ENCODE measurements around the gene STK32C. TPM values are rescaled to one million over a fixed set of nuclear protein-coding genes. Genes with fewer than 3 reads are reported as not detected.

The STK32C gene
- polyA plus RNA-seq, 1 donor from 2014 or later, result 23.2 TPM

DNA sequence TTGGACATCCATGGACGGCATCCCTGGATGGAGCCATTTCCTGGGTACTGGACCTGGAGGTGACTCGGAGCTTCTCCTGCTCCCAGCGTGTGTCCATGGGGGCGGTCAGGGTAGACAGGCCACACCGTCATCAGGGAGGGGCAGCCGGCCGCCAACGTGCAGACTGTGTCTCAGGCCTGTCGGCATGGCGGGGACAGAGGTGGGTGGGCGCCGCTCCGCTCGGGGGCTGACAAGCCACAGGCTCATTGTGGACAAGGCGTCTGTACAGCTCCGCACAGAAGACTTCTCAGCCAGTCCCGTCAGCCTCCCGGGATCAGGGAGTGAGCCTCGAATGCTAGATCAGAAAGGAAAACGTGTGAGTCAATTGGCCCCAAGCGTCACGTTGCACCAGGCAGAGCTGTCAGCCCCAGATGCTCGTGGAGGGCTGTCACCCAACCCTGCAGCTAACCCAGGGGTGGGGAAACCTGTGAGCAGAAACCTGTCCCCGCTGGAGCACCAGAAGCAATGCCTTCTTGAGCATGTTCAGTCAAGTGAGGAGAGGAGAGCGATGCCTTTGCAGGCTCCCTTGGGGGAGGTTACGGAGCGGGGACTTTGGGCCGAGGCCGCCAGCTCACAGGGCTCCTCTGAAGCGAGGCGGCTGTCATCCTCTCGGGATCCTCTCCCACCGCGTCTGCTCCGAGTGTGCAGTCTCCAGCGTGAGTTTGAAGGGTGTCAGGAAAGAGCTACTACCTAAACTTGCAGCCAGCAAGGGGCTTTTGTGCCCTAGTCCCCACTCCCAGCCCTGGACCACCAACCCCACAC lies 137.0 kb downstream of the STK32C start:
- Histone ChIP-seq H4K20me1 (ENCODE audit: insufficient read depth) (no peaks in the 10 kb centered on the region), H3K27me3 (ENCODE audit: insufficient read depth, low read depth, low read length) (no peaks in the 10 kb centered on the region), H2AFZ (ENCODE audit: low read depth, low read length) (no peak overlapping the region), H3K4me2 (ENCODE audit: low read length) (no peak overlapping the region), H3K79me2 (replicated peaks; ENCODE audit: insufficient read depth, low read length) (no peaks in the 10 kb centered on the region), H3K9me3 (ENCODE audit: low read length) (no peaks in the 10 kb centered on the region), H3K27ac (ENCODE audit: low read length) (no peak overlapping the region), H3K36me3 (ENCODE audit: insufficient read depth, low read length) (no peaks in the 10 kb centered on the region), H3K4me3 (ENCODE audit: low read length) (no peak overlapping the region), H3K9me2 (ENCODE audit: insufficient read depth, low read length) (no peaks in the 10 kb centered on the region), H3F3A (ENCODE audit: insufficient read depth, low read length, poor library complexity, severe bottlenecking) (no peaks in the 10 kb centered on the region), H3K9ac (ENCODE audit: low read length) (no peak overlapping the region)
- TF ChIP-seq EP300 (conservative IDR thresholded peaks at IDR 0.05; ENCODE audit: poor library complexity, severe bottlenecking), result no peak
- TF ChIP-seq, protein P1, sequence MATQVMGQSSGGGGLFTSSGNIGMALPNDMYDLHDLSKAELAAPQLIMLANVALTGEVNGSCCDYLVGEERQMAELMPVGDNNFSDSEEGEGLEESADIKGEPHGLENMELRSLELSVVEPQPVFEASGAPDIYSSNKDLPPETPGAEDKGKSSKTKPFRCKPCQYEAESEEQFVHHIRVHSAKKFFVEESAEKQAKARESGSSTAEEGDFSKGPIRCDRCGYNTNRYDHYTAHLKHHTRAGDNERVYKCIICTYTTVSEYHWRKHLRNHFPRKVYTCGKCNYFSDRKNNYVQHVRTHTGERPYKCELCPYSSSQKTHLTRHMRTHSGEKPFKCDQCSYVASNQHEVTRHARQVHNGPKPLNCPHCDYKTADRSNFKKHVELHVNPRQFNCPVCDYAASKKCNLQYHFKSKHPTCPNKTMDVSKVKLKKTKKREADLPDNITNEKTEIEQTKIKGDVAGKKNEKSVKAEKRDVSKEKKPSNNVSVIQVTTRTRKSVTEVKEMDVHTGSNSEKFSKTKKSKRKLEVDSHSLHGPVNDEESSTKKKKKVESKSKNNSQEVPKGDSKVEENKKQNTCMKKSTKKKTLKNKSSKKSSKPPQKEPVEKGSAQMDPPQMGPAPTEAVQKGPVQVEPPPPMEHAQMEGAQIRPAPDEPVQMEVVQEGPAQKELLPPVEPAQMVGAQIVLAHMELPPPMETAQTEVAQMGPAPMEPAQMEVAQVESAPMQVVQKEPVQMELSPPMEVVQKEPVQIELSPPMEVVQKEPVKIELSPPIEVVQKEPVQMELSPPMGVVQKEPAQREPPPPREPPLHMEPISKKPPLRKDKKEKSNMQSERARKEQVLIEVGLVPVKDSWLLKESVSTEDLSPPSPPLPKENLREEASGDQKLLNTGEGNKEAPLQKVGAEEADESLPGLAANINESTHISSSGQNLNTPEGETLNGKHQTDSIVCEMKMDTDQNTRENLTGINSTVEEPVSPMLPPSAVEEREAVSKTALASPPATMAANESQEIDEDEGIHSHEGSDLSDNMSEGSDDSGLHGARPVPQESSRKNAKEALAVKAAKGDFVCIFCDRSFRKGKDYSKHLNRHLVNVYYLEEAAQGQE (IDR thresholded peaks at IDR 0.05; ENCODE audit: borderline replicate concordance), result no peak
- no peak for TF ChIP-seq MXI1 (conservative IDR thresholded peaks at IDR 0.05; ENCODE audit: poor library complexity, severe bottlenecking)
- TF ChIP-seq TAF1 (IDR thresholded peaks at IDR 0.05; ENCODE audit: low read depth), result no peak
- TF ChIP-seq, protein P2, sequence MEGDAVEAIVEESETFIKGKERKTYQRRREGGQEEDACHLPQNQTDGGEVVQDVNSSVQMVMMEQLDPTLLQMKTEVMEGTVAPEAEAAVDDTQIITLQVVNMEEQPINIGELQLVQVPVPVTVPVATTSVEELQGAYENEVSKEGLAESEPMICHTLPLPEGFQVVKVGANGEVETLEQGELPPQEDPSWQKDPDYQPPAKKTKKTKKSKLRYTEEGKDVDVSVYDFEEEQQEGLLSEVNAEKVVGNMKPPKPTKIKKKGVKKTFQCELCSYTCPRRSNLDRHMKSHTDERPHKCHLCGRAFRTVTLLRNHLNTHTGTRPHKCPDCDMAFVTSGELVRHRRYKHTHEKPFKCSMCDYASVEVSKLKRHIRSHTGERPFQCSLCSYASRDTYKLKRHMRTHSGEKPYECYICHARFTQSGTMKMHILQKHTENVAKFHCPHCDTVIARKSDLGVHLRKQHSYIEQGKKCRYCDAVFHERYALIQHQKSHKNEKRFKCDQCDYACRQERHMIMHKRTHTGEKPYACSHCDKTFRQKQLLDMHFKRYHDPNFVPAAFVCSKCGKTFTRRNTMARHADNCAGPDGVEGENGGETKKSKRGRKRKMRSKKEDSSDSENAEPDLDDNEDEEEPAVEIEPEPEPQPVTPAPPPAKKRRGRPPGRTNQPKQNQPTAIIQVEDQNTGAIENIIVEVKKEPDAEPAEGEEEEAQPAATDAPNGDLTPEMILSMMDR (IDR thresholded peaks at IDR 0.05; ENCODE audit: poor library complexity, severe bottlenecking), result no peak
- no peak for TF ChIP-seq EZH2 (IDR thresholded peaks at IDR 0.05; ENCODE audit: borderline replicate concordance, insufficient read depth, low read length, poor library complexity, severe bottlenecking)
- no peak for TF ChIP-seq RAD21 (conservative IDR thresholded peaks at IDR 0.05)
- TF ChIP-seq SMC3 (conservative IDR thresholded peaks at IDR 0.05; ENCODE audit: poor library complexity), result no peak
- no peak for TF ChIP-seq POLR2AphosphoS5 (IDR thresholded peaks at IDR 0.05)

DNA sequence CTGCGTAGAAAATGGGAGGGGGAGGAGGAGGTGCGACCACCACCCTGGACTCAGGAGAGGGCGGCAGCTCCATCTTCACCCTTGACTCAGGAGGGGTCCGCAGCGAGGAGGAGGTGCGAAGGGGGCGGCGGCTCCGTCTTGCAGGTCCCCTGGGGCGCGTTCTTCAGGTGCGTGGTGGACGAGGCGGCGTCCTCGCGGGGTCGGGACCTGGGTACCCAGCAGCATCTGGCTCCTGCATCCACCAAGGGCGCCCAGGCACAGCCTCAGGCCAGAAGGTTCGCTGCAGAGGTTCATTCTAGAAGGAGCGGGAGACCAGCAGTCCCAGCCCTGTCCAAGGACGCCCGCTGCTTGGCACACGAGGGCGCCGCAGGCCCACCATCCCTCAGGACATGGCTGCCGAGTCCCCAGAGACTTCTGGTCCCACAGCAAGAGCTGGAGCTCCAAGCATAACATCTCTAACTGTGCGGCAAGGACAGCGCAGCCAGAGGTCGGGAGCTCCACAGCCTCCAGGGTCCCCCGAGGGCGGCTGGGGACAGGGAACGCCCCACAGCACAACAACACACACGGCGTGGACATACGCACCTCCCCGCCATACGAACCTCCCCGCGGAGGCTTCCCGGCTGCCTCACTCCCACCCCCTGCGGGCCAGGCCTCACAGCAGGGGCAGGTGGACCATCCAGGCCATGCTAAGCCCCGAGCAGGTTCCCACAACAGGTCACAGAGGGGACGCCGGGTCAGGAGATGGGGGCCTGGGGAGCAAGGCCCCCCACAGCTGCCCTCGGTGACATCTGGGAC lies 137.8 kb downstream of the STK32C start:
- no peak overlapping the region for H2AFZ ChIP-seq (ENCODE audit: low read depth, low read length)
- no peaks in the 10 kb centered on the region for H4K20me1 ChIP-seq (ENCODE audit: insufficient read depth)
- H3K4me3 ChIP-seq (ENCODE audit: low read length), result no peak overlapping the region
- TF ChIP-seq TAF1 (IDR thresholded peaks at IDR 0.05; ENCODE audit: low read depth) (no peak), EP300 (conservative IDR thresholded peaks at IDR 0.05; ENCODE audit: poor library complexity, severe bottlenecking) (no peak), MXI1 (conservative IDR thresholded peaks at IDR 0.05; ENCODE audit: poor library complexity, severe bottlenecking) (no peak)
- H3K9ac ChIP-seq (ENCODE audit: low read length), result no peak overlapping the region
- H3K36me3 ChIP-seq (ENCODE audit: insufficient read depth, low read length), result no peaks in the 10 kb centered on the region
- H3K79me2 ChIP-seq (replicated peaks; ENCODE audit: insufficient read depth, low read length), result no peaks in the 10 kb centered on the region
- H3F3A ChIP-seq (ENCODE audit: insufficient read depth, low read length, poor library complexity, severe bottlenecking), result no peaks in the 10 kb centered on the region
- H3K27ac ChIP-seq (ENCODE audit: low read length), result no peak overlapping the region
- no peak overlapping the region for H3K4me2 ChIP-seq (ENCODE audit: low read length)
- no peaks in the 10 kb centered on the region for H3K9me2 ChIP-seq (ENCODE audit: insufficient read depth, low read length)
- H3K9me3 ChIP-seq (ENCODE audit: low read length), result no peaks in the 10 kb centered on the region
- H3K27me3 ChIP-seq (ENCODE audit: insufficient read depth, low read depth, low read length), result no peaks in the 10 kb centered on the region

Data from neural cell (in vitro differentiated cells).